Stimulated activated CD4-positive, alpha-beta T cell treated with anti-CD3 and anti-CD28 coated beads, Interleukin-1b, Interleukin-23, amount 100 ng/mL, for 1 hour (primary cell): ENCODE results near the gene SENP7.
"Not testable (repeated sequence)": the region's sequence is repeated elsewhere in the genome, so short reads cannot be mapped to it uniquely, and the experiment has no call there.

Experiments
- DNase-seq, 2 donors: peaks; one replicate each; pipeline ENCODE4 v3.0.0-alpha.2; 2020; ENCODE audit warnings: low read depth in 2 of 2

SENP7 gene

GRCh38 chr3:101329016-101329673 lies 183.9 kb downstream of the SENP7 start:
- DNase-seq = no peak

GRCh38 chr3:101325393-101326134 lies 187.4 kb downstream of the SENP7 start:
- DNase-seq = no peak

- DNase-seq = no peak
These were observed 192.5 kb downstream of the SENP7 start, which contains the start of gene IMPG2 for GRCh38 chr3:101320475-101320874. Gene IMPG2 (minus strand): TSS chr3:101320575. CDS start chr3:101320372, 203 bp downstream.

GRCh38 chr3:101319531-101319930 lies 193.5 kb downstream of the SENP7 start:
- no peak for DNase-seq

- no peak for DNase-seq
These were observed 200.5 kb downstream of the SENP7 start for GRCh38 chr3:101312545-101312944.

- DNase-seq = no peak
These were observed 201.3 kb downstream of the SENP7 start for GRCh38 chr3:101311676-101312075.

- DNase-seq = no peak
These were observed 202.0 kb downstream of the SENP7 start for GRCh38 chr3:101310978-101311375.

- DNase-seq = not testable (repeated sequence)
These were observed 204.8 kb downstream of the SENP7 start for GRCh38 chr3:101308147-101308772.

- no peak for DNase-seq
These were observed 209.2 kb downstream of the SENP7 start for GRCh38 chr3:101303836-101304235.

- no peak for DNase-seq
These were observed 209.8 kb downstream of the SENP7 start for GRCh38 chr3:101303089-101303731.

GRCh38 chr3:101300073-101300472 lies 212.9 kb downstream of the SENP7 start:
- DNase-seq = no peak

GRCh38 chr3:101292027-101292426 lies 221.0 kb downstream of the SENP7 start:
- DNase-seq = no peak

GRCh38 chr3:101288294-101288693 lies 224.7 kb downstream of the SENP7 start:
- no peak for DNase-seq

- DNase-seq = no peak
These were observed 228.3 kb downstream of the SENP7 start for GRCh38 chr3:101284757-101285156.

- no peak for DNase-seq
These were observed 231.4 kb downstream of the SENP7 start for GRCh38 chr3:101281521-101282030.

GRCh38 chr3:101279765-101280385 lies 233.1 kb downstream of the SENP7 start:
- no peak for DNase-seq

GRCh38 chr3:101279162-101279561 lies 233.8 kb downstream of the SENP7 start:
- no peak for DNase-seq

GRCh38 chr3:101278727-101279126 lies 234.3 kb downstream of the SENP7 start:
- no peak for DNase-seq
